Measurements from ENCODE around the gene FAM25A. TPM values are rescaled to one million over a fixed set of nuclear protein-coding genes. Genes with fewer than 3 reads are reported as not detected.
"Not testable (repeated sequence)": the region's sequence is repeated elsewhere in the genome, so short reads cannot be mapped to it uniquely, and the experiment has no call there.

Gene FAM25A
- total RNA-seq, 4 donors from 2014 or later: not detected

DNA sequence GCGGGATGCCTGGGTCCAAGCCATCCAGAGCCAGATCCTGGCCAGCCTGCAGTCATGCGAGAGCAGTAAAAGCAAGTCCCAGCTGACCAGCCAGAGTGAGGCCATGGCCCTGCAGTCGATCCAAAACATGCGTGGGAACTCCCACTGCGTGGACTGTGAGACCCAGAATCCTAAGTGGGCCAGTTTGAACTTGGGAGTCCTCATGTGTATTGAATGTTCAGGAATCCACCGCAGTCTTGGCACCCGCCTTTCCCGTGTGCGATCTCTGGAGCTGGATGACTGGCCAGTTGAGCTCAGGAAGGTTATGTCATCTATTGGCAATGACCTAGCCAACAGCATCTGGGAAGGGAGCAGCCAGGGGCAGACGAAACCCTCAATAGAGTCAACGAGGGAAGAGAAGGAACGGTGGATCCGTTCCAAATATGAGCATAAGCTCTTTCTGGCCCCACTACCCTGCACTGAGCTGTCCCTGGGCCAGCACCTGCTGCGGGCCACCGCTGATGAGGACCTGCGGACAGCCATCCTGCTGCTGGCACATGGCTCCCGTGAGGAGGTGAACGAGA, 10.9 kb upstream of the FAM25A start:
- 86 to 87% methylated on average over 12 to 15 of the region's 18 CpGs for WGBS, 2 donors
- H3K27me3 ChIP-seq; intact Hi-C loops (cut with DNase I); H3K27ac ChIP-seq; DNase-seq; H3K9me3 ChIP-seq; H3K4me3 ChIP-seq (replicated peaks in 1 of 3); H3K4me1 ChIP-seq; H3K36me3 ChIP-seq: not testable (repeated sequence)

DNA sequence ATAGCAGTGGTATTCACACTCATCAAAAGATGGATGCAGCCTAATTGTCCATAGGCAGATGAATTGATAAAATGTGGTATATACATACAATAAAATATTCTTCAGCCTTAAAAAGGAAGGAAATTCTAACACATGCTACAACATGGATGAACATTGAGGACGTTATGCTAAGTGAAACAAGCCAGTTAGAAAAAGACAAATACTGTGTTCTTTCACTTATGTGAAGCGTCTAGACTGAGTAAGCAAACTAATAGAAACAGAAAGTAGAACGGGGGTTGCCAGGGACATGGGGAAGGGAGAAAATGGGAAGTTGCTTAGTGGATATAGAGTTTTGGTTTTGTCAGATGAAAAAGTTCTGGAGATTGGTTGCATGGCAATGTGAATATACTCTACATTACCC, 6.6 kb upstream of the FAM25A start:
- WGBS, 2 donors: 74 to 79% methylated on average over 3 of the region's 3 CpGs
- H3K36me3 ChIP-seq; DNase-seq; H3K4me1 ChIP-seq; H3K4me3 ChIP-seq (replicated peaks in 1 of 3); H3K9me3 ChIP-seq; H3K27ac ChIP-seq; intact Hi-C loops (cut with DNase I); H3K27me3 ChIP-seq: not testable (repeated sequence)

DNA sequence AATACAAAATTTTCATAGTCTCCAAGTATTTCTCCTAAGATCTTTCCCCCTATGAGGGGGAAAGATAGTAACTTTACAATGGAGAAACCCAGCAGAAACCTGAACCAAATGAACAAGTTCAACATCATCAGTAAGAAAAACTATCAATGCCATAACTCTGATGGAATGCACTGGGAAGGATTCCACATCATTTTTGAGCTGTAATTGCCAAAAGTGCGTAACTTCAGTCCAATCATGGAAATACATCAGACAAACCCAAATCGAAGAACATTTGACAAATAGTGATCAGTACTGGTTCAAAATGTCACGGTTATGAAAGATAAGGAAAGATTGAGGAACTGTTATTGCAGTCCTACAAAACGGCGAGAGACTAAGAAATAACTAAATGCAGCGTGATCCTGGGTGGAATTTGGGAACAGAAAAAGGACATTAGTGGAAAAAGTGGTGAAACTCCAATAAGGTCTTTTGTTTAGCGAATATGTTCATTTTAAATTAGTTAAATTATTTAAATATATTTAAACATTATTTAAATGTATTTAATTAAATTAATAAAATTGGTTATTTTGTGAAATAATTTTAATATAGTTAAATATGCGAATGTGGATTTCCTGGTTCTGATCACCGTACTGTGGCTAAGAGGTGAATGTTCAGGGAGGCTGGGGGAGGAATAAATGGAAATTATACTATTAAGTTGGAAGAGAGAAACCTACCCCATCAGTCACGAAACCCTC, 4.9 kb upstream of the FAM25A start:
- H3K9me3 ChIP-seq; intact Hi-C loops (cut with DNase I); H3K27ac ChIP-seq; DNase-seq; H3K4me3 ChIP-seq (replicated peaks in 1 of 3); H3K36me3 ChIP-seq; H3K27me3 ChIP-seq; H3K4me1 ChIP-seq: not testable (repeated sequence)
- WGBS, 2 donors: 79 to 90% methylated on average over 10 of the region's 10 CpGs

GRCh38 chr10:87018127-87018526, 2.0 kb upstream of the FAM25A start:
- H3K27me3 ChIP-seq; DNase-seq; H3K27ac ChIP-seq; intact Hi-C loops (cut with DNase I); H3K36me3 ChIP-seq; H3K4me3 ChIP-seq (replicated peaks in 1 of 3); H3K9me3 ChIP-seq; H3K4me1 ChIP-seq: not testable (repeated sequence)
- 63 to 92% methylated on average over 4 to 6 of the region's 6 CpGs for WGBS, 2 donors

DNA sequence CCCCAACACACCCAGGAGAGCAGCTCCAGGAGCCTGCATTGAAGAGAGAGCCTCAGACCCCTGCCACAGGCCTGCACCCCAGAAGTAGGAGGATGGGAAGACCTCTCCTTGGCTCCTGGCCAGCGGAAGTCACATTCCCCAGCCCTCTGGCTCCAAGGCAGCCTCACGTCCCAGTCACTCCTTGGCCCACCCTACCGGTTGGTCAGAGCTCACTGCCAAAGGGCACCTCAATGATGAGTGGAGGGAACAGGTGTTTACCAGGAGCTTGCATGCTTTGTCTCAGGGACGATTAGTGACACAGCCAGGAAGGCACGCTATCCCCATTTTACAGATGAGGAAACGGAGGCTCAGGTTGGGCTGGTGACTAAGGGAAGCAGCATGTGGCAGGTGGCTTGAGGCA, 1.0 kb upstream of the FAM25A start:
- intact Hi-C loops (cut with DNase I); DNase-seq; H3K27me3 ChIP-seq; H3K9me3 ChIP-seq; H3K27ac ChIP-seq; H3K4me1 ChIP-seq; H3K36me3 ChIP-seq; H3K4me3 ChIP-seq (replicated peaks in 1 of 3): not testable (repeated sequence)
- 74 to 81% methylated on average over 4 to 5 of the region's 6 CpGs for WGBS, 2 donors

DNA sequence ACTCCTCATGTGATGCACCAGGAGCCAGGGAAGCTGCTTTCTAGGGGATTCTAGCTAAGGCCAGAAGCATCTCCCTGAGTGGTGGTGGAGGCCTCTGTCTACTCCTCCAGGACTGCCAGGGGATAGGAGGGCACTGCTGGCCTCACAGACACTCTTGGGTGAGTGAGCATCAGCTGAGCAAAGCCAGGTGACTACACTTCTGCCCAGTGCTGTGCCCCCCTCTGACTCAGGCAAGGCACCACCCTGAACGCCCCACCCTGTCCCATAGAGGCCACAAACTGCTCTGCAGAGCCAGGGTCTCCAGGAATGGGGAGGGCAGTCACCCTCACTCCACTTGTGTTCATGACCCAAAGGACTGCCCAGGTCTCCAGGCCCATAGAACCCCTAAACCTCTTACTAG, 590 bp upstream of the FAM25A start:
- H3K9me3 ChIP-seq; H3K4me1 ChIP-seq; DNase-seq; intact Hi-C loops (cut with DNase I); H3K4me3 ChIP-seq (replicated peaks in 1 of 3); H3K27ac ChIP-seq; H3K36me3 ChIP-seq; H3K27me3 ChIP-seq: not testable (repeated sequence)
- WGBS, 2 donors: 100% methylated on average over 1 of the region's 1 CpG; no CpG with 5 or more reads in 1 of the 2 donors

DNA sequence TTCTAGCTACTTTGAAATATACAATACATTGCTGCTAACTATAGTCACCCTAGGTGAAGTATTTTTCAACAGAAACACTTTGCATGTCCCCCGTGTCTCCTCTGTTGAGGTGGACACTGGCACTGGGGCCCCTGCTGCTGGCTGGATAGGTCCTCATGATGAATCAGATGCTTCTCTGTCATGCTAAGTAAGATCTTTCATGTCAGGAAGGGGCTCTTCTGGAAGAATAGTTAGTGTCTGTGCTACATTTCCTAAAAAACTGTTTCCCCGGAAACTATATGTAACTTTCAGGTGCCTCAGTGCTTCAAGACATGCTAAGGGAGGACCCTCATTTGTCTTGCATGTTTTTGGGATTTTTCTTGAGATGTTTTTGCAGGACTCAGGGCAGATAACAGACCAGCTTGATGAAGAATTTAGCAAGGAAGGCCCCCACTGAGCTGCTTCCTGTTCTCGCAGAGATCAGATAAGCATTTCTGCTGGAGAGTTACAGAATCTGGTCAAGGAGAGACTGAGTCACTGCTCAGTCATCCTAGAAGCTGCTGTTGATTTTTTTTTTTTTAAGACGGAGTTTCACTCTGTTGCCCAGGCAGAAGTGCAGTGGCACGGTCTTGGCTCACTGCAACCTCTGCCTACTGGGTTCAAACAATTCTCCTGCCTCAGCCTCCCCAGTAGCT, 5.3 kb downstream of the FAM25A start:
- H3K4me1 ChIP-seq; DNase-seq; intact Hi-C loops (cut with DNase I); H3K36me3 ChIP-seq; H3K9me3 ChIP-seq; H3K27ac ChIP-seq; H3K27me3 ChIP-seq; H3K4me3 ChIP-seq (replicated peaks in 1 of 3): not testable (repeated sequence)
- WGBS, 2 donors: 66 to 83% methylated on average over 5 of the region's 5 CpGs

DNA sequence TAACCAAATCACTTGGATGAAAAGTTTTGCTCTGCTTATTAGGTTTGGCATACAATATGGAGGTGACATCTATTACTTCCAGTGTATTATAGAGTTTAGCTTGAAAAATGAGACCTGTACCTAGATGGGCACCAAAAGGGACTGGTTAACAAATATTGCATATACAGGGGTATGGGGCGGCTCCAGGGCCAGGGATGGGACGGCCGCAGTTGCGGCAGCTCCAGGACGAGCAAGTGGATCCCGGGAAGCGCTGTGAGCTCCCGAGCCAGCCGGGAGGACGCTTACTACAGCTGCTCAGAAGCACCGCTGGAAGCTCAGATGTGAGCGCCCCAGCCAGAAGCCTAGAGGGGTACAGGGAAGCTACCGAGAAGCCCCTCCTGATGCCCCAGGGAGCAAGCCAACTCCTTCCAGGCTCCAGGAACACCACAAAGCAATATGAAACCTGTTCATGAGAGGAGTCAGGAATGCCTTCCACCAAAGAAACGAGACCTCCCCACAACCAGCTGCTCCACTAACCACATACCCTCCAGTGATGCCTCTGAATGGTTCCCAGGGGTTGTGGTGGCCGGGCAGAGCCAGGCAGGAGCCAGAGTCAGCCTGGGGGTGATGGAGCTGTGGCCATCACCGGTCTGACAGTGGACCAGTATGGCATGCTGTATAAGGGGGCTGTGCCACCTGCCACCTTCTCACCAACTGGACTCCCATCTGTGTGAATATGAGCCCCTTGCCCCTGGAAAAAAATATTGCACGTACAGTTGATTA, 6.8 kb downstream of the FAM25A start:
- intact Hi-C loops (cut with DNase I); DNase-seq; H3K27me3 ChIP-seq; H3K27ac ChIP-seq; H3K9me3 ChIP-seq; H3K4me3 ChIP-seq (replicated peaks in 1 of 3); H3K36me3 ChIP-seq; H3K4me1 ChIP-seq: not testable (repeated sequence)
- WGBS, 2 donors: 92 to 98% methylated on average over 12 to 14 of the region's 17 CpGs

DNA sequence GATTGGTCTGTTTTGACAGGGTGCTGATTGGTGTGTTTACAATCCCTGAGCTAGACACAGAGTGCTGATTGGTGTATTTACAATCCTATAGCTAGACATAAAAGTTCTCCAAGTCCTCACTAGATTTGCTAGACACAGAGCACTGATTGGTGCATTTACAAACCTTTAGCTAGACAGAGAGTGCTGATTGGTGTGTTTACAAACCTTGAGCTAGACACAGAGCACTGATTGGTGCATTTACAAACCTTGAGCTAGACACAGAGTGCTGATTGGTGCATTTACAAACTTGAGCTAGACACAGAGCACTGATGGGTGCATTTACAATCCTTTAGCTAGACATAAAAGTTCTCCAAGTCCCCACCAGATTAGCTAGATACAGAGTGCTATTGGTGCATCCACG, 10.3 kb downstream of the FAM25A start:
- H3K9me3 ChIP-seq; H3K4me1 ChIP-seq; H3K4me3 ChIP-seq (replicated peaks in 1 of 3); H3K27me3 ChIP-seq; DNase-seq; intact Hi-C loops (cut with DNase I); H3K36me3 ChIP-seq; H3K27ac ChIP-seq: not testable (repeated sequence)
- 89 to 100% methylated on average over 1 of the region's 1 CpG for WGBS, 2 donors
